Left lung (tissue), 10 donors: Measurements from ENCODE around the gene ELAPOR2. TPM values are rescaled to one million over a fixed set of nuclear protein-coding genes. Genes with fewer than 3 reads are reported as not detected.

Experiments
- ATAC-seq: fragments of 200-7000 bp; cut with Tn5 transposase; one replicate; pipeline ENCODE4 v1.9.1; 2020; ENCODE audit warnings: moderate library complexity
- DNase-seq, 4 donors: peaks; one replicate each; pipeline ENCODE4 v3.0.0-alpha.2; 2013 to 2020
- H3K27ac ChIP-seq, 2 donors: fragments of 200-600 bp; sonication (generic) in 1 of 2; one replicate each; pipeline versions ENCODE4 v1.5.0 to v1.8.0; 2020 to 2021
- H3K27me3 ChIP-seq, 2 donors: fragments of 200-600 bp; sonication (generic) in 1 of 2; one replicate each; pipeline versions ENCODE4 v1.5.0 to v1.8.0; 2020 to 2021
- H3K36me3 ChIP-seq, 2 donors: fragments of 200-600 bp; sonication (generic) in 1 of 2; one replicate each; pipeline versions ENCODE4 v1.5.0 to v1.8.0; 2020 to 2021
- H3K4me1 ChIP-seq, 2 donors: fragments of 200-600 bp; one replicate each; pipeline ENCODE4 v1.8.0; 2021
- H3K4me3 ChIP-seq, 2 donors: fragments of 200-600 bp; sonication (generic) in 1 of 2; one replicate each; pipeline versions ENCODE4 v1.5.0 to v1.8.0; 2020 to 2021; ENCODE audit warnings: mild to moderate bottlenecking in 1 of 2
- H3K9me3 ChIP-seq, 2 donors: fragments of 200-600 bp; sonication (generic) in 1 of 2; one replicate each; pipeline versions ENCODE4 v1.5.0 to v1.8.0; 2020 to 2021
- CTCF ChIP-seq, 2 donors: fragments of 200-600 bp; sonication (generic) in 1 of 2; IDR thresholded peaks; one replicate each; pipeline versions ENCODE4 v1.5.0 to v1.8.0; 2021; ENCODE audit warnings: antibody characterized with exemption in 2 of 2
- intact Hi-C, 2 donors: fragments of 100-400 bp; cut with DNase I; formaldehyde crosslinking; loops; one replicate each; pipeline versions ENCODE4 v1.11.2 to v1.14.2; 2022
- polyA plus RNA-seq, 6 donors: library from polyadenylated mRNA; unstranded; fragments of 120-200 nt; gene quantifications; one replicate each; pipeline ENCODE4 v1.2.1, GENCODE V29; 2013; ENCODE audit not compliant: insufficient read length in 6 of 6
- total RNA-seq, 2 donors: library from RNA; stranded (reverse); fragmentation: NEBNext Ultra II Directional; extraction: Animal tissue kit (Norgen Biotek cat#: 25700); gene quantifications; one replicate each; pipeline ENCODE4 v1.2.1, GENCODE V29; 2021
- donor health status: DM: no; HTN: yes; CAD: no.
- donor health status: DM: no; HTN: no; CAD: no.

Gene ELAPOR2
- total and polyA plus RNA-seq, 8 donors: 27.1 to 87.2 (median 31.9) TPM

- peak; percentile 50 for ATAC-seq
- DNase-seq: no peak
Measured at GRCh38 chr7:87038993-87039690, 20.3 kb downstream of the ELAPOR2 start.

GRCh38 chr7:87036985-87037384 lies 22.5 kb downstream of the ELAPOR2 start:
- intact Hi-C loops: no loop called here
- DNase-seq (no peak), ATAC-seq (no peak)
- Histone ChIP-seq H3K4me1 (no peaks in the 10 kb centered on the region), H3K27me3 (no peaks in the 10 kb centered on the region), H3K9me3 (no peaks in the 10 kb centered on the region), H3K36me3 (no peaks in the 10 kb centered on the region), H3K27ac (no peak overlapping the region), H3K4me3 (no peak overlapping the region)
- TF ChIP-seq CTCF (IDR thresholded peaks at IDR 0.05): no peak

More at GRCh38 chr7:87038993-87039690, 20.3 kb downstream of the ELAPOR2 start:
- no peak for TF ChIP-seq CTCF (IDR thresholded peaks at IDR 0.05)
- Histone ChIP-seq H3K4me3 (peak overlapping the region in 1 of 2 donors; percentile 19), H3K9me3 (no peaks in the 10 kb centered on the region), H3K4me1 (no peaks in the 10 kb centered on the region), H3K36me3 (no peaks in the 10 kb centered on the region), H3K27ac (no peak overlapping the region), H3K27me3 (no peaks in the 10 kb centered on the region)
- intact Hi-C loops: no loop called here

- TF ChIP-seq CTCF (IDR thresholded peaks at IDR 0.05): no peak
- H3K9me3 ChIP-seq: peaks cover 0 to 4% of the 10 kb centered on the region in 2 donors
- intact Hi-C loops: no loop called here
Measured at GRCh38 chr7:87032604-87033339, 26.7 kb downstream of the ELAPOR2 start.

GRCh38 chr7:87029078-87029477 lies 30.4 kb downstream of the ELAPOR2 start:
- no peak for TF ChIP-seq CTCF (IDR thresholded peaks at IDR 0.05)
- H3K9me3 ChIP-seq: peaks cover 0 to 4% of the 10 kb centered on the region in 2 donors
- H3K36me3 ChIP-seq: no peaks in the 10 kb centered on the region
- H3K4me3 ChIP-seq: no peak overlapping the region
- H3K4me1 ChIP-seq: no peaks in the 10 kb centered on the region
- H3K27me3 ChIP-seq: no peaks in the 10 kb centered on the region
- no peak overlapping the region for H3K27ac ChIP-seq
- ATAC-seq (no peak), DNase-seq (no peak)
- intact Hi-C loops: no loop called here

More at GRCh38 chr7:87032604-87033339, 26.7 kb downstream of the ELAPOR2 start:
- ATAC-seq (no peak), DNase-seq (no peak)
- no peaks in the 10 kb centered on the region for H3K36me3 ChIP-seq
- H3K4me3 ChIP-seq: no peak overlapping the region
- H3K27ac ChIP-seq: no peak overlapping the region
- H3K27me3 ChIP-seq: no peaks in the 10 kb centered on the region
- no peaks in the 10 kb centered on the region for H3K4me1 ChIP-seq

GRCh38 chr7:87028636-87029035 lies 30.8 kb downstream of the ELAPOR2 start:
- no peak overlapping the region for H3K4me3 ChIP-seq
- ATAC-seq (no peak), DNase-seq (no peak)
- H3K27ac ChIP-seq: no peak overlapping the region
- H3K27me3 ChIP-seq: no peaks in the 10 kb centered on the region
- peaks cover 0 to 4% of the 10 kb centered on the region in 2 donors for H3K9me3 ChIP-seq
- H3K4me1 ChIP-seq: no peaks in the 10 kb centered on the region
- no peak for TF ChIP-seq CTCF (IDR thresholded peaks at IDR 0.05)
- intact Hi-C loops: no loop called here
- no peaks in the 10 kb centered on the region for H3K36me3 ChIP-seq
